ENCODE data around the gene SCLT1. TPM values are rescaled to one million over a fixed set of nuclear protein-coding genes. Genes with fewer than 3 reads are reported as not detected.

The SCLT1 gene
- polyA plus RNA-seq, 1 donor (not counting 4 experiments of a cell fraction or from before 2014, with no cell fraction given) = 5.8 TPM

DNA sequence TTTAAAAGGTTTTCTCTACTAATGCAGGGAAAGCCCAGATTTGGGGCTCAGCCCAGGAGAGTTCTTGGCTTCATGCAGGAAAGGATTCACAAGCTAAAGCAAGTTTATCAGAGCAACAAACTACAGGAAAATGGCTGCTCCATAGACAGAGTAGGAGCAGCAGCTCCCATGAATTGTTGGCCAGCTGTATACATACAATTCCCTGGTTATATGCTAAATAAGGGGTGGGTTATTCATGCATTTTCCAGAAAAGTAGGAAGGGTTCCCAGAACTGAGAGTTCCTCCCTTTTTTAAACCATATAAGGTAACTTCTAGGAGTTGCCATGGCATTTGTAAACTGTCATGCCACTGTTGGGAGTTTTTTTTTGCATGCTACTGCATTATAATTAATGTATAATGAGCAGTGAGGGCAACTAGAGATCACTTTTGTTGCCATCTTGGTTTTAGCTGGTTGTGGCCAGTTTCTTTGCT lies 5.2 kb upstream of the SCLT1 start:
- no peak for FAIRE-seq
- dilution Hi-C loops (cut with MboI; ENCODE audit: extremely low pct_ligation_motif_present, low sequenced_read_pairs) = no loop called here
- no peaks in the 10 kb centered on the region for H3K27me3 ChIP-seq (ENCODE audit: control insufficient read depth, extremely low read depth, insufficient read depth, low read length)

DNA sequence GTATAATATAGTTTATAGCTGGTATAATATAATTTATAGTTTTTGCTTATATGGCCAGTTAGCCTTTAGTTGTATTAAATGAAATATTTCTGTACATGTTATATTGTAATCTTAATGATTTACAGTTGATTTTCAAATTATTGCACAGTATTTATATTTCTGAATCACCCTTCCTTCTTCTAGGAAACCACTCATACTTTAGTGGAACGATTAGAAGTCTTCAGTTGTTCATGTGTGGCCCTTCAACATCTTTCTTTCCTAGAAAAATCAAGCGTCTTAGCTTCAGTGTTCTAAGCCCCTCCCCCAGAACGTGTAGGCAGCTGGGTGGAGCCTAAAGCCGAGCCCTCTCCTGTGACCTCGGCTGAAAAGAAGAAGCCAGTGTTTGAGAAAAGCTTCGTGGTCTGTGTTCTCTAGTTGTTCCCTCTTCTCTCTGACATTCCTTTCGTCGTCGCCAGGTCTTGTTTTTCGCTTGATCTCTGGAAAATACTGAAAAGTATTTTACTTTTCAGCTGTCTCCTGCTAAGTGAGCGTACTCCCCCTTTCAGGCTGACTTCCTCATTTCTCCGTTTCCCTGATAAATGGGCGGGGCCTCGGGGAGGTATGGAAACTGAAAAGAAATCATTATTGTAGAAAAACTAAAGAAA lies 2.6 kb upstream of the SCLT1 start, which contains the start of gene C4orf33:
Gene C4orf33, plus strand, starts transcription at position 342 of the 644 bp plus-strand sequence. CDS start 6,459 bp downstream, outside the sequence.
- Histone ChIP-seq H3K36me3 (ENCODE audit: control insufficient read depth in 2 of 2, extremely low read depth in 1 of 2, insufficient read depth in 2 of 2, low read length in 2 of 2) (no peaks in the 10 kb centered on the region), H3K4me2 (ENCODE audit: control insufficient read depth, extremely low read depth, insufficient read depth, low read depth, low read length) (peak within 1 kb of the TSS; percentile 91), H3K79me2 (ENCODE audit: control insufficient read depth, insufficient read depth, low read length) (peaks cover 20% of the 10 kb centered on the region), H3K9ac (ENCODE audit: control insufficient read depth, extremely low read depth, insufficient read depth, low read length) (peak within 1 kb of the TSS; percentile 87), H3K4me3 (ENCODE audit: control insufficient read depth in 2 of 3, extremely low read depth in 1 of 3, insufficient read depth in 2 of 3, low read depth in 1 of 3, low read length in 3 of 3) (peak within 1 kb of the TSS; percentile 57 to 88 (median 87)), H2AFZ (ENCODE audit: control insufficient read depth, low read length) (peak within 1 kb of the TSS; percentile 95), H3K9me3 (ENCODE audit: control insufficient read depth, low read depth, low read length) (no peaks in the 10 kb centered on the region), H3K27me3 (ENCODE audit: control insufficient read depth, extremely low read depth, insufficient read depth, low read length) (no peaks in the 10 kb centered on the region), H3K4me1 (ENCODE audit: control insufficient read depth, extremely low read depth, insufficient read depth, low read length) (peaks cover 13% of the 10 kb centered on the region), H4K20me1 (ENCODE audit: control insufficient read depth, extremely low read depth, insufficient read depth, low read length) (no peaks in the 10 kb centered on the region), H3K9me1 (ENCODE audit: control insufficient read depth, extremely low read depth, insufficient read depth, low read length) (no peaks in the 10 kb centered on the region), H3K27ac (ENCODE audit: control insufficient read depth, insufficient read depth, low read length) (peak within 1 kb of the TSS; percentile 91)
- DNase-seq (ENCODE audit: low read depth, low spot score) (no peak), FAIRE-seq (no peak)
- TF ChIP-seq, protein P1, sequence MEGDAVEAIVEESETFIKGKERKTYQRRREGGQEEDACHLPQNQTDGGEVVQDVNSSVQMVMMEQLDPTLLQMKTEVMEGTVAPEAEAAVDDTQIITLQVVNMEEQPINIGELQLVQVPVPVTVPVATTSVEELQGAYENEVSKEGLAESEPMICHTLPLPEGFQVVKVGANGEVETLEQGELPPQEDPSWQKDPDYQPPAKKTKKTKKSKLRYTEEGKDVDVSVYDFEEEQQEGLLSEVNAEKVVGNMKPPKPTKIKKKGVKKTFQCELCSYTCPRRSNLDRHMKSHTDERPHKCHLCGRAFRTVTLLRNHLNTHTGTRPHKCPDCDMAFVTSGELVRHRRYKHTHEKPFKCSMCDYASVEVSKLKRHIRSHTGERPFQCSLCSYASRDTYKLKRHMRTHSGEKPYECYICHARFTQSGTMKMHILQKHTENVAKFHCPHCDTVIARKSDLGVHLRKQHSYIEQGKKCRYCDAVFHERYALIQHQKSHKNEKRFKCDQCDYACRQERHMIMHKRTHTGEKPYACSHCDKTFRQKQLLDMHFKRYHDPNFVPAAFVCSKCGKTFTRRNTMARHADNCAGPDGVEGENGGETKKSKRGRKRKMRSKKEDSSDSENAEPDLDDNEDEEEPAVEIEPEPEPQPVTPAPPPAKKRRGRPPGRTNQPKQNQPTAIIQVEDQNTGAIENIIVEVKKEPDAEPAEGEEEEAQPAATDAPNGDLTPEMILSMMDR (optimal IDR thresholded peaks at IDR 0.05 in 1 of 3, IDR thresholded peaks at IDR 0.05 in 1 of 3, conservative IDR thresholded peaks at IDR 0.05 in 1 of 3; ENCODE audit: extremely low read depth in 1 of 3, insufficient read depth in 2 of 3, low read length in 3 of 3) = no peak
- no peak for TF ChIP-seq EZH2 (IDR thresholded peaks at IDR 0.05; ENCODE audit: low read length)
- dilution Hi-C loops (cut with MboI; ENCODE audit: extremely low pct_ligation_motif_present, low sequenced_read_pairs) = no loop called here

More for the DNA sequence above, 5.2 kb upstream of the SCLT1 start:
- Histone ChIP-seq H3K4me3 (ENCODE audit: control insufficient read depth in 2 of 3, extremely low read depth in 1 of 3, insufficient read depth in 2 of 3, low read depth in 1 of 3, low read length in 3 of 3) (no peak overlapping the region), H3K79me2 (ENCODE audit: control insufficient read depth, insufficient read depth, low read length) (no peaks in the 10 kb centered on the region), H3K9me3 (ENCODE audit: control insufficient read depth, low read depth, low read length) (no peaks in the 10 kb centered on the region), H3K9ac (ENCODE audit: control insufficient read depth, extremely low read depth, insufficient read depth, low read length) (no peak overlapping the region), H3K27ac (ENCODE audit: control insufficient read depth, insufficient read depth, low read length) (no peak overlapping the region), H2AFZ (ENCODE audit: control insufficient read depth, low read length) (no peak overlapping the region), H3K9me1 (ENCODE audit: control insufficient read depth, extremely low read depth, insufficient read depth, low read length) (no peaks in the 10 kb centered on the region), H3K4me2 (ENCODE audit: control insufficient read depth, extremely low read depth, insufficient read depth, low read depth, low read length) (no peak overlapping the region), H3K36me3 (ENCODE audit: control insufficient read depth in 2 of 2, extremely low read depth in 1 of 2, insufficient read depth in 2 of 2, low read length in 2 of 2) (no peaks in the 10 kb centered on the region), H4K20me1 (ENCODE audit: control insufficient read depth, extremely low read depth, insufficient read depth, low read length) (no peaks in the 10 kb centered on the region), H3K4me1 (ENCODE audit: control insufficient read depth, extremely low read depth, insufficient read depth, low read length) (peaks cover 6% of the 10 kb centered on the region)
- TF ChIP-seq, protein P1 (optimal IDR thresholded peaks at IDR 0.05 in 1 of 3, IDR thresholded peaks at IDR 0.05 in 1 of 3, conservative IDR thresholded peaks at IDR 0.05 in 1 of 3; ENCODE audit: extremely low read depth in 1 of 3, insufficient read depth in 2 of 3, low read length in 3 of 3) = no peak
- TF ChIP-seq EZH2 (IDR thresholded peaks at IDR 0.05; ENCODE audit: low read length) = no peak
- no peak for DNase-seq (ENCODE audit: low read depth, low spot score)

All from keratinocyte (primary cell).